HG03469 (cell line): ENCODE measurements around the gene ANKRD20A1.
"Not testable (repeated sequence)": the region's sequence is repeated elsewhere in the genome, so short reads cannot be mapped to it uniquely, and the experiment has no call there.

Experiments
- ATAC-seq: cut with Tn5 transposase; IDR thresholded peaks from one replicate; pipeline ENCODE4 v1.9.1; 2021; ENCODE audit warnings: mild to moderate bottlenecking, moderate library complexity, moderate number of reproducible peaks; ENCODE audit not compliant: unreplicated experiment

The ANKRD20A1 gene

GRCh38 chr9:67858871-67859270 is at the start of gene ANKRD20A1:
Gene ANKRD20A1, plus strand, starts transcription at chr9:67858931. Its CDS starts 496 bp downstream, at chr9:67859427.
- not testable (repeated sequence) for ATAC-seq

GRCh38 chr9:67832088-67832487 is 26.6 kb upstream of the ANKRD20A1 start:
- ATAC-seq, result not testable (repeated sequence)
